Epithelial cell of esophagus (primary cell): ENCODE measurements around the gene BGN.

Source experiments
- DNase-seq: peaks from one replicate; pipeline ENCODE4 v3.0.0; 2010; ENCODE audit warnings: low read depth
- H3K4me3 ChIP-seq: 2 replicates; pipeline ENCODE4 v1.5.1; 2011; ENCODE audit warnings: mild to moderate bottlenecking, low read length, control low read depth
- TF ChIP-seq, protein P1 (sequence below): IDR thresholded peaks from 2 replicates; pipeline ENCODE4 v1.5.1; 2011; ENCODE audit warnings: low read depth, mild to moderate bottlenecking, low read length, control low read depth, inconsistent platforms; ENCODE audit not compliant: insufficient read depth; ENCODE audit errors: missing control alignments

Gene BGN

DNA sequence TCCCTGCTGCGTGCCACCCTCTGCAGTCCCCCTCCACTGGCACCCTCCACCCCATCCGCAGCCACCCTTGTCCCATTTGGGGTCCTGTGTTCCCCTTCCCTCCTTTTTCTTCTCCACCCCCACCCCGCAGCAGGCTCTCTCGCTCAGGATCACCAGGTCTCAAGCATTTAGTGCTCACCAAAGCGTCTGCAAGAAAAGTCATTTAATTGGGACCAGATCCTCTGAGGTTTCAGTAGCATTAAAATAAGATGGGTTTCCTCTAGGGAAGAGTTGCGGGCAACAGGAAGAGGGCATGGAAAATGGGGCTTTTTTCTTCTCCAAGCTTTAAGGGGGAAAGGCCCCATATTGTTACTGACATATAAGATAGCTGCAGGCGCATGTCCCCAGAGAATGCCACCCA lies 19.5 kb upstream of the BGN start:
- TF ChIP-seq, protein P1, sequence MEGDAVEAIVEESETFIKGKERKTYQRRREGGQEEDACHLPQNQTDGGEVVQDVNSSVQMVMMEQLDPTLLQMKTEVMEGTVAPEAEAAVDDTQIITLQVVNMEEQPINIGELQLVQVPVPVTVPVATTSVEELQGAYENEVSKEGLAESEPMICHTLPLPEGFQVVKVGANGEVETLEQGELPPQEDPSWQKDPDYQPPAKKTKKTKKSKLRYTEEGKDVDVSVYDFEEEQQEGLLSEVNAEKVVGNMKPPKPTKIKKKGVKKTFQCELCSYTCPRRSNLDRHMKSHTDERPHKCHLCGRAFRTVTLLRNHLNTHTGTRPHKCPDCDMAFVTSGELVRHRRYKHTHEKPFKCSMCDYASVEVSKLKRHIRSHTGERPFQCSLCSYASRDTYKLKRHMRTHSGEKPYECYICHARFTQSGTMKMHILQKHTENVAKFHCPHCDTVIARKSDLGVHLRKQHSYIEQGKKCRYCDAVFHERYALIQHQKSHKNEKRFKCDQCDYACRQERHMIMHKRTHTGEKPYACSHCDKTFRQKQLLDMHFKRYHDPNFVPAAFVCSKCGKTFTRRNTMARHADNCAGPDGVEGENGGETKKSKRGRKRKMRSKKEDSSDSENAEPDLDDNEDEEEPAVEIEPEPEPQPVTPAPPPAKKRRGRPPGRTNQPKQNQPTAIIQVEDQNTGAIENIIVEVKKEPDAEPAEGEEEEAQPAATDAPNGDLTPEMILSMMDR = no peak
- no peak for DNase-seq
- no peak overlapping the region for H3K4me3 ChIP-seq

- DNase-seq = no peak
- H3K4me3 ChIP-seq = no peak overlapping the region
- TF ChIP-seq, protein P1 = no peak
These were observed 19.0 kb upstream of the BGN start for GRCh38 chrX:153475751-153476281.

DNA sequence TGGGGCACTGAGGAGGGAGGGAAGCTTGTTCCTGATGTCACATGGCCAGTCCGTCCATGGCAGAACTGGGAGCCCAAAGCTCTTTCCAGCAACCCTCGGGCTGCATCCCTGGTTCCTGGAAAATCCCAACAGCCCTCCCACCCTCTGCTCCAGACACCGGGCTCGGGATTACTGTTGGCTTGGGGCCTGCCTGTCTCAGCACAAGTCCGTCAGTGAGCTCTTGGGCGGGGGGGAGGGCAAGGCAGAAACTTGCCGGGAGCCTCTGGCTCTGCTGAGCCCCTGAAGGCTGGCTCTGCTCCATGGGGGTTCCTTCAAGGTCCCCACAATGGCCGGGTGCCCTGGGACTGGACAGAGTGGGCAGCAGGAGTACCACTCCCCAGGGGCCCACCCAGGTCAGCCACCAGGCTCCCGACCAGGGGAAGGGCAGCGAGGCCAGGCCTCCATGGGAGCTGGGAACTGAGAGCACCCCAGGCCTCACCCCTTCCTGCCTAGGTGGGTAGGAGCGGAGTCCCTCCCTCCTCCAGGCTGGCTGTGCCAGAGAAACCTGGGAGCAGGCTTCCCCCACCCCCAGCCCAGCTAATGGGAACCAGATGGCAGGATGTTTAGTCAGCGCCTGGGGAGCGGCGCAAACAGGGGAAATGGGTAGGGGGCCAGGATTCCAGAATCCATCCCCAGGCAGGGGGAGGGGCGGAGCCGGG lies 18.0 kb upstream of the BGN start:
- TF ChIP-seq, protein P1 = no peak
- DNase-seq = no peak

DNA sequence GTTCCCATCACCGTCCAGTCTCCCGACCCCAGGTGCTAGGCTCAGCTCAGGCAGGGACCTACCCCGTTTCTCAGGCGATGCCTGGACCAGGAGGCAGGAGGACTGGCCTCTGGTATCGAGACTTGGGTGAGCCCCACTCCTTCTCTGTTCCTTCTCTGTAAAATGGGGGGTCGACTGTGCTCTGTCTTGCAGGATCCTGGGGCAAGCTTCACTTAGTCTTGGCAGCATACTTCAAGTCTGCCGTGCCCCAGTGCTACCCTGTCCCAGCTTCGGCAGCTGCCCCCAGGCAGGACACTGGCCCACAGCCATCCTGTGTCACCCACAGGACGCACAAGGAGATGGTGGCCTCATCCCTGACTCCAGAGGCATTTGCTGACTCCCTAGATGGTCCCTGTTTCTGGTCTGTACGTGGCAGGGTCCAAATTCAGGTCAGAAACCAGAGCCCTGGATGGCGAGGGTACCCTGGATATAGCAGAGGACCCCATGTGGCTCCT lies 17.4 kb upstream of the BGN start:
- no peak overlapping the region for H3K4me3 ChIP-seq
- no peak for DNase-seq
- TF ChIP-seq, protein P1 = no peak

More for the DNA sequence above, 18.0 kb upstream of the BGN start:
- no peak overlapping the region for H3K4me3 ChIP-seq

DNA sequence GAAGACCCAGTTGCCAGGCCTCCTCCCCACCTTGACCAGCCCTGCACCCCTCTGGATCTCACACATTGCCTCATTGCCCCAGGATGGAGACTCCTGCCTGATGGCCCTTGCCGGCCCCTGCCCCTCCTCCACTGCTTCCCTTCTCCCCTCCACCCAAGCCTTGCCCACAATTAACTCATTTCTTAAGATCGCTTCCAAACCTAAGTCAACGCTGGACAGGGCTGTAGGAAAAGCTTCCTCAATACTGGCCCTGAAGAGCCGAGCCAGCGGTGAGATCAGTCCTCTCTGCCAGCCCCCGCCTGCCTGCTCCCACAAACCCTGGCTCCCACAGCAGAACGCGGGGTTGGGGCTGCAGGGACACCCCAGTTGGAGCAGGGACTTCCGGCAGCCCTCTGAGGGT lies 16.9 kb upstream of the BGN start:
- TF ChIP-seq, protein P1 = no peak
- no peak for DNase-seq
- H3K4me3 ChIP-seq = no peak overlapping the region

DNA sequence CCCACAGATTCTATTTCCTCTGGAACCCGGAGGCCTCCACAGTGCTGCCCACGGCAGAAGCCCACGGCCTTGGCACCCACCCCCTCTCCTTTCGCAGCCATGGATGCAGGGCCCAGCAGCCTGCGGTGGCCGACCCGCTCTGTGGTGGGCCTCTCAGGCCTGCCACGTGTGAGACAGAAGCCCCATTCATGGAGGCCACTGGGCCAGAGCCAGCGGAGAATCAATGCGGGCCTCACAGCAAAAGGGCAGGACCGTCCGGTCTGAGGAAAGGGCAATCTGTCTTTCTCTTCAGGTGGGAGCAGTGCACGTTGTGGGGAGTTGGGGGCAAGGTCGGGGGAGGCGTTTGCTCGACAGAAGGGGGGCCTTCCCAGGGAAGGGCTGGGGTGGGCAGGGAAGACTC lies 16.0 kb upstream of the BGN start:
- TF ChIP-seq, protein P1 = no peak
- DNase-seq = no peak

GRCh38 chrX:153481043-153481442 lies 13.7 kb upstream of the BGN start:
- no peak for DNase-seq
- TF ChIP-seq, protein P1 = no peak
- H3K4me3 ChIP-seq = no peak overlapping the region

More for the DNA sequence above, 16.0 kb upstream of the BGN start:
- H3K4me3 ChIP-seq = no peak overlapping the region
